Heart left ventricle (tissue), 13 donors: ENCODE data around the gene THAP9.

Source experiments
- POLR2A ChIP-seq, 2 donors: fragments of 450-650 bp; IDR thresholded peaks; one replicate each; pipeline ENCODE4 v1.6.1; 2017; ENCODE audit warnings: antibody characterized with exemption in 2 of 2, mild to moderate bottlenecking in 2 of 2, moderate library complexity in 2 of 2
- TF ChIP-seq, protein P1 (sequence below), 12 donors: fragments of 200-600 bp; sonication (generic) in 4 of 12; IDR thresholded peaks; one replicate each; pipeline versions ENCODE4 v1.5.0 to v1.8.0; 2018 to 2022; ENCODE audit warnings: antibody characterized with exemption in 12 of 12, mild to moderate bottlenecking in 5 of 12
- donor health status: ischemic (EF 13 %, LVEDD 7.1; RV severe dilation, severe dysfunction).
- donor health status: DM: no; HTN: yes; CAD: no.
- donor health status: DM: no; HTN: no; CAD: no.
- donor health status: ischemic (EF 25% LVEDD 6.9; RV normal size, moderate dysfunction).
- donor health status: ischemic (EF 25% LVEDD 5.7; RV mildly dilated, moderate dysfunction).
- donor health status: ischemic (EF 35%, LVEDD 5.7; RV mildly dilated, moderate dysfunction).
- donor health status: nonischemic (EF 11% LVEDD 7.7; RV severe dilation, severe dysfunction).
- donor health status: DM: yes; HTN: yes; CAD: no.
- donor health status: PGD.
- donor health status: ischemic (EF 29% LVEDD 5.4; RV normal size, mild dysfunction).
- donor health status: nonischemic (EF 23%, LVEDD 6.1; RV moderate dilation, normal function).

DNA sequence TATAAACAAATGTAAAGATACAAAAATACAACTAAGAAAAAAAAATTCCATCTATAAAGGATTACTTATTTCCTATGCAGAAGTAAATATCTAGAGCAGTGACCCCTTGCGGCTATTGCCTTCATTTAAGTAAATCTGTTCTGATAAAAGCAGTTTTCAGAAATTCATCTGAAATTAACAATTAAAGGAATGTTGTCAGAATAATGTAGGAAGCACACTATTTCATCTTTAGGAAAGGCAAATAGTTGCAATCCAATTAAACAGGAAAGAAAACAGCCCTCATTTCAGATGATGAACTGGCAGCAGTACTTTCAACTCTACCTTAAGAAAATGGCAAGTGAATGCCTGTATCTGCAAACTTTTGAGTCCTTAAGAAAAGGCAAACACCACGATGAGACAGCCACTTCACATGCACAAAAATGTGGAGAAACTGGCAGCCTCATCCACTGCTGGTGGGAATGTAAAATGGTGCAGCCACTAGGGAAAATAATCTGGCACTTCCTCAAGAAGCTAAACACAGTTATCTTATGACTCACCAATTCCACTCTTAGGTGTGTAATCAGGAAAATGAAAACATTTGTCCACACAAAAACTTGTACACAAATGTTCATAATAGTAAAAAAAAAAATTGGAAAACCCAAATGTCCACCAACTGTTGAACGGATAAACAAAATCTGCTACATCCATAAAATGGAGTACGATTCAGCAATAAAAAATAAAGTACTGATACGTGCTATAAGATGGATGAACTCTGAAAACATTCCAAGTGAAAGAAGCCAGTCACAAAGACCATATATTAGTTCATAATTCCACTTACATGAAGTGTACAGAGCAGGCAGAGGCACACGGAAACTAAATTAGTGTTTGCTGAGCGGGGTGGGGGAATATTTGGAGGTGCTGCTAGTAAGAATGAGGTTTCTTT, 2.0 kb upstream of the THAP9 start:
- TF ChIP-seq POLR2A (IDR thresholded peaks at IDR 0.05): no peak
- TF ChIP-seq, protein P1, sequence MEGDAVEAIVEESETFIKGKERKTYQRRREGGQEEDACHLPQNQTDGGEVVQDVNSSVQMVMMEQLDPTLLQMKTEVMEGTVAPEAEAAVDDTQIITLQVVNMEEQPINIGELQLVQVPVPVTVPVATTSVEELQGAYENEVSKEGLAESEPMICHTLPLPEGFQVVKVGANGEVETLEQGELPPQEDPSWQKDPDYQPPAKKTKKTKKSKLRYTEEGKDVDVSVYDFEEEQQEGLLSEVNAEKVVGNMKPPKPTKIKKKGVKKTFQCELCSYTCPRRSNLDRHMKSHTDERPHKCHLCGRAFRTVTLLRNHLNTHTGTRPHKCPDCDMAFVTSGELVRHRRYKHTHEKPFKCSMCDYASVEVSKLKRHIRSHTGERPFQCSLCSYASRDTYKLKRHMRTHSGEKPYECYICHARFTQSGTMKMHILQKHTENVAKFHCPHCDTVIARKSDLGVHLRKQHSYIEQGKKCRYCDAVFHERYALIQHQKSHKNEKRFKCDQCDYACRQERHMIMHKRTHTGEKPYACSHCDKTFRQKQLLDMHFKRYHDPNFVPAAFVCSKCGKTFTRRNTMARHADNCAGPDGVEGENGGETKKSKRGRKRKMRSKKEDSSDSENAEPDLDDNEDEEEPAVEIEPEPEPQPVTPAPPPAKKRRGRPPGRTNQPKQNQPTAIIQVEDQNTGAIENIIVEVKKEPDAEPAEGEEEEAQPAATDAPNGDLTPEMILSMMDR (IDR thresholded peaks at IDR 0.05): peak in 7 of 12 donors; percentile 21 to 53 (median 40)
